ENCODE results near the gene PTP4A2. TPM values are rescaled to one million over a fixed set of nuclear protein-coding genes. Genes with fewer than 3 reads are reported as not detected.

PTP4A2 gene
- total RNA-seq, 4 donors from 2014 or later: 294 to 522 (median 353) TPM

DNA sequence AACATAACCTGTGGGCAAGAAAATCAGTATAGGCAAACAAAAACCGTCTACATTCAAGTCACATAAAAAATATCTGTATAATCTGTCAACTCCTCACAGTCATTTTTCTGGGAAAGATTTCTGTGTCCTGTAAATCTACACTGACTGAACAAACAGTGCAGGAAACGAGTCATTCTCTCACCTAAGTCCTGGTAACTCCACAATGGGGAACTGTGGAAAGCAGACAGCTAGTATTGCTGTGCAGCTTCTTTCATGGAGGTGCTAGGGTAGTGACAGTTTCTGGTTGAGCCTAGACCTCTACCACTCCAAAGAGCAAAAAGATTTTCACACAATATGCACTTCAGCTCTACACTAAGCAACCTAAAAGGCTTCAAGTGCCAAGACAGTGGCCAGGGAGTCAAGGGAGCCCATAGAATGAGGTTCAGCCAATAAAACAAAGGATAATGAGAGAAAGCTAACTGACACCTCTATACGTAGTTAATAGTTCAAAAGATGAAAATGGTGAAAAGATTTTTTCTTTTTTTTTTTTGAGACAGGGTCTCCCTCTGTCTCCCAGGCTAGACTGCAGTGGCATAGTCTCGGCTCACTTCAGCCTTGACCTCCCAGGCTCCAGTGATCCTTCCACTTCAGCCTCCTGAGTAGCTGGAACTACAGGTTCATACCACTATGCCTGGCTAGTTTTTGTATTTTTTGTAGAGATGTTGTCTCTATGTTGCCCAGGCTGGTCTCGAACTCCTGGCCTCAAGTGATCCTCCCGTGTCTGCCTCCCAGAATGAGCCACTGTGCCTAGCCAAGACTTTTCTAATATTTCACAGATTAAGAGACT lies 5.5 kb downstream of the PTP4A2 start:
- no peaks in the 10 kb centered on the region for H3K27me3 ChIP-seq
- DNase-seq (no peak), ATAC-seq (no peak)
- peak overlapping the region; percentile 97 to 99 (median 98) for H3K27ac ChIP-seq
- in situ Hi-C loops (cut with MboI; ENCODE audit: low sequenced_read_pairs in 4 of 4): no loop called here
- intact Hi-C loops (cut with DNase I; ENCODE audit: low total_unique reads): loop anchor here (10.0 kb wide), 1 partner anchor 272 kb away; the partner anchor contains the start of genes CCDC28B, DCDC2B and IQCC
- no peak overlapping the region for H3K4me3 ChIP-seq
- TF ChIP-seq, protein P1, sequence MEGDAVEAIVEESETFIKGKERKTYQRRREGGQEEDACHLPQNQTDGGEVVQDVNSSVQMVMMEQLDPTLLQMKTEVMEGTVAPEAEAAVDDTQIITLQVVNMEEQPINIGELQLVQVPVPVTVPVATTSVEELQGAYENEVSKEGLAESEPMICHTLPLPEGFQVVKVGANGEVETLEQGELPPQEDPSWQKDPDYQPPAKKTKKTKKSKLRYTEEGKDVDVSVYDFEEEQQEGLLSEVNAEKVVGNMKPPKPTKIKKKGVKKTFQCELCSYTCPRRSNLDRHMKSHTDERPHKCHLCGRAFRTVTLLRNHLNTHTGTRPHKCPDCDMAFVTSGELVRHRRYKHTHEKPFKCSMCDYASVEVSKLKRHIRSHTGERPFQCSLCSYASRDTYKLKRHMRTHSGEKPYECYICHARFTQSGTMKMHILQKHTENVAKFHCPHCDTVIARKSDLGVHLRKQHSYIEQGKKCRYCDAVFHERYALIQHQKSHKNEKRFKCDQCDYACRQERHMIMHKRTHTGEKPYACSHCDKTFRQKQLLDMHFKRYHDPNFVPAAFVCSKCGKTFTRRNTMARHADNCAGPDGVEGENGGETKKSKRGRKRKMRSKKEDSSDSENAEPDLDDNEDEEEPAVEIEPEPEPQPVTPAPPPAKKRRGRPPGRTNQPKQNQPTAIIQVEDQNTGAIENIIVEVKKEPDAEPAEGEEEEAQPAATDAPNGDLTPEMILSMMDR (IDR thresholded peaks at IDR 0.05 in 4 of 5, conservative IDR thresholded peaks at IDR 0.05 in 1 of 5): no peak
- TF ChIP-seq POLR2A (IDR thresholded peaks at IDR 0.05): no peak
- no peaks in the 10 kb centered on the region for H3K36me3 ChIP-seq
- H3K4me1 ChIP-seq: peaks cover 86 to 90% of the 10 kb centered on the region in 2 donors
- H3K9me3 ChIP-seq: no peaks in the 10 kb centered on the region

DNA sequence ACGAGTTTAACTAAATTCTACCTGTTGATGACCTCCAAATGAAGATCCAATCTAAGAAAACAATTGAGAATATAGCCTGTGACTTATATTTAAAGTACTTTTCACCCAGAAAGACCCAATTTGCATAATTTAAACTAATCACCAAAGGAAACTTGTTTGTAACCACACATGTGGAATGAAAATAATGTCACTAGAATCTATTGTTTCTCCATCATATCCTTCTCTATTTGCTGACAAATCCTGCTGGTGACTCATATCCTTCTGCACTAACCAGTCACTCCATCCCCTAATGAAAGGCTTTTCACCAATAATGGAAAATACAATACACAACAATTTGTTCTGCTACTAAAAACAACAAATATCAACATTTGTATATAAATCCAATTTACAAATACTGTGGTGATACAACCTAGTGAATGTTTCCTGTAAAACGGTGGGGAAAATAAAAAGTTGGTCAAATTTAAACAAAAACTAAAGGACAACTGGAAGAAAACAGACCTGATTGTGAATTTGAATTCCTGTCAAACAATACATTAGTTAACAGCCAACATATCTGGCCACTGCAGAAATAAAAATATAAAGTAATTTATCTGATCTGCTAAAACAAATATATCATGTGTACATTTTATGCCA lies 6.5 kb downstream of the PTP4A2 start:
- H3K27ac ChIP-seq: peak overlapping the region; percentile 97 to 99 (median 98)
- in situ Hi-C loops (cut with MboI; ENCODE audit: low sequenced_read_pairs in 4 of 4) (no loop called here), intact Hi-C loops (cut with DNase I; ENCODE audit: low total_unique reads) (loop anchor here (2.0 to 10.0 kb wide), 2 partner anchors 25 to 273 kb away; partner anchors contain the start of genes CCDC28B, DCDC2B and IQCC)
- TF ChIP-seq, protein P1 (IDR thresholded peaks at IDR 0.05 in 4 of 5, conservative IDR thresholded peaks at IDR 0.05 in 1 of 5): no peak
- TF ChIP-seq POLR2A (IDR thresholded peaks at IDR 0.05): no peak
- no peaks in the 10 kb centered on the region for H3K36me3 ChIP-seq
- ATAC-seq (no peak), DNase-seq (no peak)
- H3K9me3 ChIP-seq: no peaks in the 10 kb centered on the region
- H3K4me1 ChIP-seq: peaks cover 92 to 97% of the 10 kb centered on the region in 2 donors
- no peaks in the 10 kb centered on the region for H3K27me3 ChIP-seq
- peak overlapping the region in 1 of 4 donors; percentile 6 for H3K4me3 ChIP-seq

DNA sequence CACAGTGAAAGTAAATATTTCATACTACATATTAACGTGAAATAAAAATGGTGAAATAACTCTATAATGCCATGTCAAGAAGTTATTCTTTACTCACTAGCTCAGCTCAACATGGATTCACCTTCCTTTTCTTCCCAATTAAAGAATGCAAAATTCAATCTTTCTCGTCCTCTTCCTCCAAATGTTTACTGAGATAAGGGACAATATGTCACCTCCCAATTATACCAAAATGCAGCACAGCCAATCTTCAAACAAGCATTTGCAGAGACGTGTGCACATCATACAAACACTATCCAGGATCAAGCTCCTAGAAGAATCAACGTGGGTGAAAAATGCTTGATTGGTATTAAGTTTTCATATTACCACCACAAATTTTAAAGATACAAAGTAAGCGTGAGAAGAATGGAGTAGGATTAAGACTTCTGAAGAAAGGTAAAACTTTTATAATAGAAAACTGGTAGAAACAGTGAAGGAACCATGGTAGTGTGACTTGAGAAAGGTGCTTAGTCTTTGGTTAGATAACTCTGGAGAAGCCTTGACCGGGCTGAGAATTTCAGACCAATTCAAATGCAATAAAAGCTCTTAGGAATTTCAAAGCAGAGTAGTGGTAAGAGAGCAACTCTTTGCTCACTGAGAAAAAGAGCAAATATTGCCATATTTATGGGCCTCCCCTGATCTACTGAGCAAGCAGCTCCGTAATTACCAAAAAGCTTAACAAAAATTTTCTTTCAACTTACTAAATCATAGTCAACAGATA lies 7.2 kb downstream of the PTP4A2 start:
- Histone ChIP-seq H3K27me3 (no peaks in the 10 kb centered on the region), H3K4me3 (peak overlapping the region in 1 of 4 donors; percentile 6), H3K27ac (peak overlapping the region; percentile 97 to 99 (median 98)), H3K9me3 (no peaks in the 10 kb centered on the region), H3K36me3 (no peaks in the 10 kb centered on the region), H3K4me1 (peaks cover 91 to 97% of the 10 kb centered on the region in 2 donors)
- intact Hi-C loops (cut with DNase I; ENCODE audit: low total_unique reads) (loop anchor here (2.0 to 10.0 kb wide), 2 partner anchors 26 to 274 kb away; partner anchors contain the start of genes CCDC28B, DCDC2B and IQCC), in situ Hi-C loops (cut with MboI; ENCODE audit: low sequenced_read_pairs in 4 of 4) (no loop called here)
- TF ChIP-seq POLR2A (IDR thresholded peaks at IDR 0.05): no peak
- TF ChIP-seq, protein P1 (IDR thresholded peaks at IDR 0.05 in 4 of 5, conservative IDR thresholded peaks at IDR 0.05 in 1 of 5): no peak
- no peak for ATAC-seq
- no peak for DNase-seq

DNA sequence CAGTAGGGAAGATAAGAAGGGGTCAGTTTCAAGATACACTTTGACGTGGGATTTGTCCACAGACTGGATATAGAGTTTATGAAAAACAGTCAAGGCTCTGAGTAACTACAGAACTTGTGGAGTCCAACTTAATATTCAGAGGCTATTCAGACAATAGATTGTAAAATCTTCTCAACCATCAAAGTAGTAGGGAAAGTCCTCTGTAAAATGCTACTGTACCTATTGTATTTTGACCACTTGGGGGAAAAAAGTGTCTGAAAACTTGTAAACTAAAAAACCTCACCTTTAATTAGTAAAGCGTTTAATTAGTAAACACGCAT lies 10.5 kb downstream of the PTP4A2 start:
- DNase-seq: no peak

More for the DNA sequence above, 10.5 kb downstream of the PTP4A2 start:
- intact Hi-C loops (cut with DNase I; ENCODE audit: low total_unique reads) (loop anchor here (5.0 kb wide), 2 partner anchors 145 to 285 kb away; partner anchors contain the start of genes PEF1 and TMEM39B), in situ Hi-C loops (cut with MboI; ENCODE audit: low sequenced_read_pairs in 4 of 4) (no loop called here)
- peaks cover 87 to 94% of the 10 kb centered on the region in 2 donors for H3K4me1 ChIP-seq
- no peak for ATAC-seq
- peak overlapping the region; percentile 49 to 99 (median 98) for H3K27ac ChIP-seq
- TF ChIP-seq, protein P1 (IDR thresholded peaks at IDR 0.05 in 4 of 5, conservative IDR thresholded peaks at IDR 0.05 in 1 of 5): no peak
- TF ChIP-seq POLR2A (IDR thresholded peaks at IDR 0.05): no peak
- no peaks in the 10 kb centered on the region for H3K36me3 ChIP-seq
- H3K4me3 ChIP-seq: no peak overlapping the region
- no peaks in the 10 kb centered on the region for H3K9me3 ChIP-seq
- no peaks in the 10 kb centered on the region for H3K27me3 ChIP-seq
